ENCODE data around the gene FAAH. TPM values are rescaled to one million over a fixed set of nuclear protein-coding genes. Genes with fewer than 3 reads are reported as not detected.

Gene FAAH
- total and polyA plus RNA-seq, 2 donors (not counting 1 experiment from before 2014, with no cell fraction given) = 0.61 to 1.7 TPM

- no peak overlapping the region for H2AFZ ChIP-seq (ENCODE audit: low read length)
- H3K4me2 ChIP-seq (ENCODE audit: extremely low read depth, insufficient read depth, low read length) = no peak overlapping the region
- TF ChIP-seq EZH2 (IDR thresholded peaks at IDR 0.05; ENCODE audit: low read length, missing control alignments) (no peak), CTCF (conservative IDR thresholded peaks at IDR 0.05 in 1 of 2, IDR thresholded peaks at IDR 0.05 in 1 of 2; ENCODE audit: low read depth in 1 of 2, low read length in 2 of 2) (no peak)
- no peaks in the 10 kb centered on the region for H3K36me3 ChIP-seq (ENCODE audit: control insufficient read depth, insufficient read depth, low read length)
- H3K4me1 ChIP-seq (ENCODE audit: control insufficient read depth, extremely low read depth, insufficient read depth, low read length) = no peaks in the 10 kb centered on the region
- H4K20me1 ChIP-seq (ENCODE audit: control insufficient read depth, extremely low read depth, insufficient read depth, low read length) = no peaks in the 10 kb centered on the region
- no peak for DNase-seq (ENCODE audit: low read depth in 2 of 2)
- no peaks in the 10 kb centered on the region for H3K79me2 ChIP-seq (ENCODE audit: control insufficient read depth, insufficient read depth, low read length)
- H3K27me3 ChIP-seq (ENCODE audit: control insufficient read depth, insufficient read depth, low read length) = peaks cover 2% of the 10 kb centered on the region
- H3K9ac ChIP-seq (ENCODE audit: insufficient read depth, low read length) = no peak overlapping the region
- H3K27ac ChIP-seq (ENCODE audit: insufficient read depth, low read length) = no peak overlapping the region
- H3K4me3 ChIP-seq (replicated peaks in 1 of 4; ENCODE audit: control extremely low read depth in 1 of 4, insufficient read depth in 1 of 4, low read depth in 3 of 4, low read length in 4 of 4) = no peak overlapping the region
- H3K9me3 ChIP-seq (ENCODE audit: control insufficient read depth, insufficient read depth, low read depth, low read length) = no peaks in the 10 kb centered on the region
Observed at GRCh38 chr1:46420533-46420915, 26.4 kb downstream of the FAAH start.

GRCh38 chr1:46421739-46422138 is 27.6 kb downstream of the FAAH start:
- Histone ChIP-seq H3K4me1 (ENCODE audit: control insufficient read depth, extremely low read depth, insufficient read depth, low read length) (no peaks in the 10 kb centered on the region), H3K4me3 (replicated peaks in 1 of 4; ENCODE audit: control extremely low read depth in 1 of 4, insufficient read depth in 1 of 4, low read depth in 3 of 4, low read length in 4 of 4) (no peak overlapping the region), H3K27ac (ENCODE audit: insufficient read depth, low read length) (no peak overlapping the region), H3K9ac (ENCODE audit: insufficient read depth, low read length) (no peak overlapping the region), H2AFZ (ENCODE audit: low read length) (no peak overlapping the region), H3K36me3 (ENCODE audit: control insufficient read depth, insufficient read depth, low read length) (no peaks in the 10 kb centered on the region), H4K20me1 (ENCODE audit: control insufficient read depth, extremely low read depth, insufficient read depth, low read length) (no peaks in the 10 kb centered on the region), H3K27me3 (ENCODE audit: control insufficient read depth, insufficient read depth, low read length) (peaks cover 2% of the 10 kb centered on the region), H3K79me2 (ENCODE audit: control insufficient read depth, insufficient read depth, low read length) (no peaks in the 10 kb centered on the region), H3K4me2 (ENCODE audit: extremely low read depth, insufficient read depth, low read length) (no peak overlapping the region), H3K9me3 (ENCODE audit: control insufficient read depth, insufficient read depth, low read depth, low read length) (no peaks in the 10 kb centered on the region)
- TF ChIP-seq CTCF (conservative IDR thresholded peaks at IDR 0.05 in 1 of 2, IDR thresholded peaks at IDR 0.05 in 1 of 2; ENCODE audit: low read depth in 1 of 2, low read length in 2 of 2) = no peak
- no peak for TF ChIP-seq EZH2 (IDR thresholded peaks at IDR 0.05; ENCODE audit: low read length, missing control alignments)
- DNase-seq (ENCODE audit: low read depth in 2 of 2) = no peak

- Histone ChIP-seq H3K79me2 (ENCODE audit: control insufficient read depth, insufficient read depth, low read length) (no peaks in the 10 kb centered on the region), H3K9me3 (ENCODE audit: control insufficient read depth, insufficient read depth, low read depth, low read length) (no peaks in the 10 kb centered on the region), H3K9ac (ENCODE audit: insufficient read depth, low read length) (no peak overlapping the region), H2AFZ (ENCODE audit: low read length) (no peak overlapping the region), H3K36me3 (ENCODE audit: control insufficient read depth, insufficient read depth, low read length) (no peaks in the 10 kb centered on the region), H3K4me1 (ENCODE audit: control insufficient read depth, extremely low read depth, insufficient read depth, low read length) (no peaks in the 10 kb centered on the region), H4K20me1 (ENCODE audit: control insufficient read depth, extremely low read depth, insufficient read depth, low read length) (no peaks in the 10 kb centered on the region), H3K4me2 (ENCODE audit: extremely low read depth, insufficient read depth, low read length) (no peak overlapping the region), H3K27me3 (ENCODE audit: control insufficient read depth, insufficient read depth, low read length) (peaks cover 2% of the 10 kb centered on the region), H3K4me3 (replicated peaks in 1 of 4; ENCODE audit: control extremely low read depth in 1 of 4, insufficient read depth in 1 of 4, low read depth in 3 of 4, low read length in 4 of 4) (no peak overlapping the region), H3K27ac (ENCODE audit: insufficient read depth, low read length) (no peak overlapping the region)
- no peak for DNase-seq (ENCODE audit: low read depth in 2 of 2)
- TF ChIP-seq EZH2 (IDR thresholded peaks at IDR 0.05; ENCODE audit: low read length, missing control alignments) (no peak), CTCF (conservative IDR thresholded peaks at IDR 0.05 in 1 of 2, IDR thresholded peaks at IDR 0.05 in 1 of 2; ENCODE audit: low read depth in 1 of 2, low read length in 2 of 2) (no peak)
Observed at GRCh38 chr1:46422261-46422871, 28.2 kb downstream of the FAAH start.
